Endothelial cell (in vitro differentiated cells): Measurements from ENCODE around the gene AP1B1. TPM values are rescaled to one million over a fixed set of nuclear protein-coding genes. Genes with fewer than 3 reads are reported as not detected.

Experiments used
- DNase-seq: peaks from one replicate; pipeline ENCODE4 v3.0.0; 2021; ENCODE audit warnings: low spot score
- H3K27ac Mint-ChIP-seq: one replicate; pipeline ENCODE4 v1.8.0; 2021; ENCODE audit warnings: mixed read lengths, inconsistent platforms; ENCODE audit not compliant: unreplicated experiment
- H3K27me3 Mint-ChIP-seq: one replicate; pipeline ENCODE4 v1.8.0; 2021; ENCODE audit warnings: mild to moderate bottlenecking, moderate library complexity, mixed read lengths, inconsistent platforms; ENCODE audit not compliant: unreplicated experiment
- H3K36me3 Mint-ChIP-seq: one replicate; pipeline ENCODE4 v1.8.0; 2021; ENCODE audit warnings: mild to moderate bottlenecking, low read depth, mixed read lengths, inconsistent platforms; ENCODE audit not compliant: unreplicated experiment
- H3K4me1 Mint-ChIP-seq: one replicate; pipeline ENCODE4 v1.8.0; 2021; ENCODE audit warnings: mild to moderate bottlenecking, mixed read lengths, inconsistent platforms; ENCODE audit not compliant: unreplicated experiment
- H3K4me3 Mint-ChIP-seq: one replicate; pipeline ENCODE4 v1.8.0; 2021; ENCODE audit warnings: mild to moderate bottlenecking, mixed read lengths, inconsistent platforms; ENCODE audit not compliant: unreplicated experiment
- H3K9me3 Mint-ChIP-seq: one replicate; pipeline ENCODE4 v1.8.0; 2021; ENCODE audit warnings: mixed read lengths, inconsistent platforms; ENCODE audit not compliant: unreplicated experiment
- CTCF ChIP-seq: fragments of 200-600 bp; sonication (generic); IDR thresholded peaks from one replicate; pipeline ENCODE4 v1.5.0; 2021; ENCODE audit warnings: antibody characterized with exemption; ENCODE audit not compliant: unreplicated experiment
- total RNA-seq: library from RNA; stranded (reverse); fragmentation: NEBNext Ultra II Directional; extraction: Animal tissue kit (Norgen Biotek cat#: 25700); gene quantifications from one replicate; pipeline ENCODE4 v1.2.1, GENCODE V29; 2021; ENCODE audit not compliant: unreplicated experiment

The AP1B1 gene
- total RNA-seq, 1 donor from 2014 or later: 316 TPM

- no peak for TF ChIP-seq CTCF
- peak overlapping the region; percentile 68 for H3K27ac Mint-ChIP-seq
- H3K4me1 Mint-ChIP-seq: peaks cover 36% of the 10 kb centered on the region
- H3K9me3 Mint-ChIP-seq: no peaks in the 10 kb centered on the region
- DNase-seq: no peak
- peaks cover 25% of the 10 kb centered on the region for H3K36me3 Mint-ChIP-seq
- peak overlapping the region; percentile 12 for H3K4me3 Mint-ChIP-seq
- peaks cover 35% of the 10 kb centered on the region for H3K27me3 Mint-ChIP-seq
Measured at GRCh38 chr22:29309332-29310064, 78.9 kb downstream of the AP1B1 start.

GRCh38 chr22:29308791-29309262 lies 79.5 kb downstream of the AP1B1 start:
- Mint-ChIP-seq H3K4me1 (peaks cover 30% of the 10 kb centered on the region), H3K36me3 (peaks cover 24% of the 10 kb centered on the region), H3K9me3 (no peaks in the 10 kb centered on the region), H3K4me3 (peak overlapping the region; percentile 62), H3K27ac (no peak overlapping the region), H3K27me3 (peaks cover 28% of the 10 kb centered on the region)
- DNase-seq: no peak
- TF ChIP-seq CTCF: no peak

GRCh38 chr22:29308148-29308790 lies 80.1 kb downstream of the AP1B1 start:
- DNase-seq: no peak
- Mint-ChIP-seq H3K36me3 (peaks cover 22% of the 10 kb centered on the region), H3K9me3 (no peaks in the 10 kb centered on the region), H3K27me3 (peaks cover 24% of the 10 kb centered on the region), H3K4me1 (peaks cover 26% of the 10 kb centered on the region), H3K4me3 (peak overlapping the region; percentile 97), H3K27ac (no peak overlapping the region)
- no peak for TF ChIP-seq CTCF

- H3K36me3 Mint-ChIP-seq: peaks cover 19% of the 10 kb centered on the region
- DNase-seq: no peak
Measured at GRCh38 chr22:29307596-29308147, 80.7 kb downstream of the AP1B1 start.

More at GRCh38 chr22:29307596-29308147, 80.7 kb downstream of the AP1B1 start:
- Mint-ChIP-seq H3K4me1 (peaks cover 22% of the 10 kb centered on the region), H3K9me3 (no peaks in the 10 kb centered on the region), H3K27ac (peak overlapping the region; percentile 82), H3K4me3 (peak overlapping the region; percentile 97), H3K27me3 (peaks cover 22% of the 10 kb centered on the region)
- no peak for TF ChIP-seq CTCF
